Kidney epithelial cell (primary cell): Measurements from ENCODE around the gene TIMM10. TPM values are rescaled to one million over a fixed set of nuclear protein-coding genes. Genes with fewer than 3 reads are reported as not detected.
A peak's percentile ranks its signal among the peaks of the same experiment; 100 is the strongest.
"Not testable (repeated sequence)": the region's sequence is repeated elsewhere in the genome, so short reads cannot be mapped to it uniquely, and the experiment has no call there.

ENCODE experiments used
- DNase-seq: peaks from one replicate; pipeline ENCODE4 v3.0.0-alpha.2; 2010; ENCODE audit warnings: low read depth
- H3K27me3 ChIP-seq: 2 replicates; pipeline ENCODE4 v1.6.0; 2011; ENCODE audit warnings: low read length; ENCODE audit not compliant: control insufficient read depth, insufficient read depth
- H3K36me3 ChIP-seq: 2 replicates; pipeline ENCODE4 v1.5.1; 2011; ENCODE audit warnings: low read length; ENCODE audit not compliant: control insufficient read depth, insufficient read depth
- H3K4me3 ChIP-seq: 2 replicates; pipeline ENCODE4 v1.5.1; 2011; ENCODE audit warnings: low read depth, mild to moderate bottlenecking, control low read depth, low read length
- CTCF ChIP-seq: IDR thresholded peaks from 2 replicates; pipeline ENCODE4 v1.5.1; 2011; ENCODE audit warnings: mild to moderate bottlenecking, moderate library complexity, low read length, control low read depth, inconsistent platforms; ENCODE audit not compliant: insufficient read depth, poor library complexity, severe bottlenecking
- total RNA-seq: library from RNA; depleted of rRNA; stranded (reverse); fragments of >200 nt; gene quantifications from 2 replicates; pipeline ENCODE4 v1.2.3, GENCODE V29; 2015

TIMM10 gene
- total RNA-seq, 1 donor from 2014 or later = 66.4 TPM

- no peak for DNase-seq
- H3K4me3 ChIP-seq = no peak overlapping the region
- no peak for TF ChIP-seq CTCF
- H3K36me3 ChIP-seq = no peaks in the 10 kb centered on the region
- H3K27me3 ChIP-seq = peaks cover 10% of the 10 kb centered on the region
Measured at GRCh38 chr11:57539342-57539741, 8.8 kb upstream of the TIMM10 start.

GRCh38 chr11:57536947-57537619 is 6.5 kb upstream of the TIMM10 start, which contains the start of gene SMTNL1:
TSS of gene SMTNL1 (plus strand) at chr11:57537595. CDS start at chr11:57542643, 5,048 bp downstream.
- H3K4me3 ChIP-seq = no peak within 1 kb of the TSS
- no peak for DNase-seq
- no peaks in the 10 kb centered on the region for H3K36me3 ChIP-seq
- no peak for TF ChIP-seq CTCF
- peaks cover 6% of the 10 kb centered on the region for H3K27me3 ChIP-seq

GRCh38 chr11:57534449-57534848 is 3.9 kb upstream of the TIMM10 start:
- not testable (repeated sequence) for H3K4me3 ChIP-seq, H3K36me3 ChIP-seq, DNase-seq, H3K27me3 ChIP-seq

- H3K27me3 ChIP-seq = no peaks in the 10 kb centered on the region
- no peak for TF ChIP-seq CTCF
Measured at GRCh38 chr11:57530215-57530595, 349 bp downstream of the TIMM10 start.

GRCh38 chr11:57529012-57529411 is 1.5 kb downstream of the TIMM10 start:
- H3K4me3 ChIP-seq = no peak overlapping the region
- DNase-seq = no peak

More at GRCh38 chr11:57530215-57530595, 349 bp downstream of the TIMM10 start:
- H3K4me3 ChIP-seq = peak overlapping the region; percentile 71
- peaks cover 1% of the 10 kb centered on the region for H3K36me3 ChIP-seq
- no peak for DNase-seq

GRCh38 chr11:57527056-57527631 is 3.4 kb downstream of the TIMM10 start:
- no peaks in the 10 kb centered on the region for H3K27me3 ChIP-seq

More at GRCh38 chr11:57529012-57529411, 1.5 kb downstream of the TIMM10 start:
- no peak for TF ChIP-seq CTCF
- H3K36me3 ChIP-seq = peaks cover 1% of the 10 kb centered on the region
- no peaks in the 10 kb centered on the region for H3K27me3 ChIP-seq

More at GRCh38 chr11:57527056-57527631, 3.4 kb downstream of the TIMM10 start:
- H3K36me3 ChIP-seq = peaks cover 1% of the 10 kb centered on the region
- TF ChIP-seq CTCF = peak; percentile 91
- H3K4me3 ChIP-seq = no peak overlapping the region
- no peak for DNase-seq
